ENCODE data around the gene NEK10.

- TF ChIP-seq CTCF (conservative IDR thresholded peaks at IDR 0.05) (no peak), EZH2 (IDR thresholded peaks at IDR 0.05; ENCODE audit: low read depth) (no peak)
Observed at GRCh38 chr3:27184261-27184660, 184.9 kb downstream of the NEK10 start.

All from PC-9 (cell line).